K562 (cell line): ENCODE results near the gene AGPAT3. TPM values are rescaled to one million over a fixed set of nuclear protein-coding genes. Genes with fewer than 3 reads are reported as not detected.
A peak's percentile ranks its signal among the peaks of the same experiment; 100 is the strongest.

Source experiments
- E2F3 ChIP-seq: fragments of 250-450 bp; sonication (Bioruptor Pico); IDR thresholded peaks from 2 replicates; pipeline ENCODE4 v1.4.0; 2020; ENCODE audit warnings: mild to moderate bottlenecking
- HNRNPL ChIP-seq: fragments of 200-400 bp; formaldehyde crosslinking; IDR thresholded peaks from 2 replicates; pipeline ENCODE4 v1.6.1; 2017; ENCODE audit warnings: low read depth, mild to moderate bottlenecking, low read length
- IFI16 ChIP-seq: fragments of 250-450 bp; sonication (Bioruptor Pico); IDR thresholded peaks from 2 replicates; pipeline ENCODE4 v2.1.2; 2022; ENCODE audit warnings: mild to moderate bottlenecking, inconsistent platforms
- MYC ChIP-seq, 2 experiments: fragments of 250-450 bp in 1 of 2; sonication (Bioruptor Pico) in 1 of 2; IDR thresholded peaks; 2 replicates each; pipeline versions ENCODE4 v1.5.1 to v1.6.1; 2012 to 2021; ENCODE audit warnings: low read depth in 2 of 2, borderline replicate concordance in 1 of 2, improper control_type of control experiment in 1 of 2, low read length in 1 of 2, mild to moderate bottlenecking in 1 of 2, moderate library complexity in 1 of 2
- NFATC3 ChIP-seq: fragments of 450-650 bp; IDR thresholded peaks from 2 replicates; pipeline ENCODE4 v1.6.1; 2017; ENCODE audit warnings: mild to moderate bottlenecking
- PYGO2 ChIP-seq: fragments of 450-650 bp; IDR thresholded peaks from 2 replicates; pipeline ENCODE4 v1.6.1; 2016; ENCODE audit warnings: mild to moderate bottlenecking, missing genetic modification characterization, moderate library complexity, missing compliant biosample characterization
- RBM25 ChIP-seq: fragments of 200-400 bp; formaldehyde crosslinking; IDR thresholded peaks from 2 replicates; pipeline ENCODE4 v1.6.1; 2018; ENCODE audit warnings: low read length, low read depth, moderate library complexity; ENCODE audit not compliant: severe bottlenecking
- RCOR1 ChIP-seq, 2 experiments: IDR thresholded peaks; 2 replicates each; pipeline ENCODE4 v1.6.1; 2012; ENCODE audit warnings: low read depth in 2 of 2, low read length in 2 of 2, borderline replicate concordance in 1 of 2, improper control_type of control experiment in 1 of 2
- SMAD3 ChIP-seq: fragments of 450-650 bp; formaldehyde crosslinking; conservative IDR thresholded peaks from 2 replicates; pipeline ENCODE4 v1.4.0; 2020; ENCODE audit warnings: mild to moderate bottlenecking
- STAT5A ChIP-seq: IDR thresholded peaks from 2 replicates; pipeline ENCODE4 v1.6.1; 2012; ENCODE audit warnings: low read length, inconsistent platforms, borderline replicate concordance
- TCF3 ChIP-seq: sonication (generic); formaldehyde crosslinking; IDR thresholded peaks from 2 replicates; pipeline ENCODE4 v1.4.0; 2020; ENCODE audit warnings: mild to moderate bottlenecking, missing genetic modification reagents
- YY1 ChIP-seq, 3 experiments: IDR thresholded peaks; 2 replicates each; pipeline ENCODE4 v1.6.1; 2011; ENCODE audit warnings: low read length in 2 of 3, mild to moderate bottlenecking in 2 of 3, moderate library complexity in 2 of 3, borderline replicate concordance in 1 of 3, control low read depth in 1 of 3, low read depth in 1 of 3; ENCODE audit not compliant: insufficient read depth in 3 of 3, insufficient replicate concordance in 2 of 3, control insufficient read depth in 1 of 3, insufficient read length in 1 of 3; ENCODE audit errors: extremely low read depth in 1 of 3
- ZBTB17 ChIP-seq: fragments of 450-650 bp; formaldehyde crosslinking; IDR thresholded peaks from 2 replicates; pipeline ENCODE4 v1.4.0; 2020; ENCODE audit warnings: mild to moderate bottlenecking
- ZC3H11A ChIP-seq: IDR thresholded peaks from 2 replicates; pipeline ENCODE4 v1.6.1; 2012; ENCODE audit warnings: low read depth, low read length, improper control_type of control experiment
- ZNF140 ChIP-seq: fragments of 250-450 bp; sonication (Bioruptor Pico); IDR thresholded peaks from 2 replicates; pipeline ENCODE4 v1.8.0; 2021; ENCODE audit warnings: moderate library complexity, mild to moderate bottlenecking, inconsistent platforms
- ZNF41 ChIP-seq: fragments of 250-450 bp; sonication (Bioruptor Pico); conservative IDR thresholded peaks from 2 replicates; pipeline ENCODE4 v1.4.0; 2020; ENCODE audit warnings: mild to moderate bottlenecking
- ZNF583 ChIP-seq: fragments of 250-450 bp; sonication (Bioruptor Pico); IDR thresholded peaks from 2 replicates; pipeline ENCODE4 v1.4.0; 2020
- ZNF644 ChIP-seq: fragments of 200-800 bp; sonication (Bioruptor generic); IDR thresholded peaks from 2 replicates; pipeline ENCODE4 v1.6.1; 2016; ENCODE audit warnings: low read depth, missing genetic modification characterization, missing compliant biosample characterization
- polyA plus RNA-seq, 8 experiments: library from polyadenylated mRNA; depleted of rRNA in 4 of 8; stranded (reverse) in 5 of 8; unstranded in 3 of 8; fragments of >200 nt; fragmentation: Nextera tagmentation in 2 of 8; fragmentation: Illumina TruSeq in 1 of 8; extraction: Ambion mirVana in 2 of 8; extraction: Trizol in 1 of 8; gene quantifications; 2 replicates each; pipeline versions ENCODE4 v1.2.1 to v1.2.3, GENCODE V29; 2011 to 2014; ENCODE audit warnings: inconsistent platforms in 1 of 8, missing spikeins in 1 of 8
- total RNA-seq, 7 experiments: library from RNA; depleted of rRNA in 6 of 7; stranded (reverse); fragments of >200 nt in 6 of 7; fragmentation: Illumina TruSeq in 2 of 7; extraction: Trizol in 2 of 7; gene quantifications; 2 replicates each; pipeline versions ENCODE4 v1.2.1 to v1.2.3, GENCODE V29; 2011 to 2021; ENCODE audit warnings: low replicate concordance in 1 of 7
- TF ChIP-seq, protein P1 (sequence below): sonication (generic); formaldehyde crosslinking; IDR thresholded peaks from 2 replicates; pipeline ENCODE4 v1.8.1; 2023; ENCODE audit warnings: mild to moderate bottlenecking, missing genetic modification reagents
- TF ChIP-seq, protein P2 (sequence below): fragments of 200-800 bp; sonication (Bioruptor generic); IDR thresholded peaks from 2 replicates; pipeline ENCODE4 v1.6.1; 2017; ENCODE audit warnings: missing genetic modification characterization, missing compliant biosample characterization
- TF ChIP-seq, protein P3 (sequence below): fragments of 450-650 bp; IDR thresholded peaks from 2 replicates; pipeline ENCODE4 v1.6.1; 2016; ENCODE audit warnings: missing biosample characterization, missing genetic modification characterization
- TF ChIP-seq, protein P4 (sequence below): fragments of 250-450 bp; sonication (Bioruptor Pico); IDR thresholded peaks from 2 replicates; pipeline ENCODE4 v1.5.0; 2021

Gene AGPAT3
- total and polyA plus RNA-seq, 9 of the 15 experiments (the other 6 are each of a cell fraction or from before 2014, with no cell fraction given) = 1.5 to 88.4 (median 35.7) TPM

DNA sequence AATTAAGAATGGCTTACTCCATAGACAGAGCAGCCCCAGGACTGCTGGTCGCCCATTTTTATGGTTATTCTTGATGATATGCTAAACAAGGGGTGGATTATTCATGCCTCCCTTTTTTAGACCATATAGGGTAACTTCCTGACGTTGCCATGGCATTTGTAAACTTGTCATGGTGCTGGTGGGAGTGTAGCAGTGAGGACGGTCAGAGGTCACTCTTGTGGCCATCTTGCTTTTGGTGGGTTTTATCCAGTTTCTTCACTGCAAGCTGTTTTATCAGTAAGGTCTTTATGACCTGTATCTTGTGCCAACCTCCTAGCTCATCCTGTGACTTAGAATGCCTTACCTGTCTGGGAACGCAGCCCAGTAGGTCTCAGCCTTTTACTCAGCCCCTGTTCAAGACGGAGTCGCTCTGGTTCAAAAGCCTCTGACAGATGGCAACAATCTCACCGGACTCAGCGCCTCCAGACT lies 5.2 kb upstream of the AGPAT3 start (continued):
- TF ChIP-seq E2F3 (CRISPR knock-in tag) = peak; percentile 82
- 0 out of 4 replicates have a peak, but pooled peaks of 1 of the 2 experiments have one; percentile 6 for TF ChIP-seq RCOR1 (IDR thresholded peaks at IDR 0.05; ENCODE audit: borderline replicate concordance in 1 of 2, low read depth in 2 of 2, low read length in 2 of 2)
- 0 out of 2 replicates have a peak, but pooled peaks have one; percentile 25 for TF ChIP-seq SMAD3
- no peak for TF ChIP-seq NFATC3
- peak in 2 of 3 experiments; percentile 57 to 86 for TF ChIP-seq YY1 (IDR thresholded peaks at IDR 0.05; ENCODE audit: borderline replicate concordance in 1 of 3, control insufficient read depth in 1 of 3, extremely low read depth in 1 of 3, insufficient read depth in 3 of 3, insufficient read length in 1 of 3, insufficient replicate concordance in 2 of 3, low read depth in 1 of 3, low read length in 2 of 3)
- TF ChIP-seq ZBTB17 (CRISPR knock-in tag) = peak; percentile 56
- TF ChIP-seq TCF3 = 0 out of 2 replicates have a peak, but pooled peaks have one; percentile 13
- TF ChIP-seq ZNF41 (CRISPR knock-in tag) = peak; percentile 60; the same call in 1 of the 2 replicates
- TF ChIP-seq ZC3H11A = no peak
- TF ChIP-seq IFI16 (CRISPR knock-in tag) = 0 out of 2 replicates have a peak, but pooled peaks have one; percentile 25
- TF ChIP-seq HNRNPL = no peak
- no peak for TF ChIP-seq ZNF140 (CRISPR knock-in tag)
- TF ChIP-seq PYGO2 = peak; percentile 52; the same call in 1 of the 2 replicates
- TF ChIP-seq, protein P1, sequence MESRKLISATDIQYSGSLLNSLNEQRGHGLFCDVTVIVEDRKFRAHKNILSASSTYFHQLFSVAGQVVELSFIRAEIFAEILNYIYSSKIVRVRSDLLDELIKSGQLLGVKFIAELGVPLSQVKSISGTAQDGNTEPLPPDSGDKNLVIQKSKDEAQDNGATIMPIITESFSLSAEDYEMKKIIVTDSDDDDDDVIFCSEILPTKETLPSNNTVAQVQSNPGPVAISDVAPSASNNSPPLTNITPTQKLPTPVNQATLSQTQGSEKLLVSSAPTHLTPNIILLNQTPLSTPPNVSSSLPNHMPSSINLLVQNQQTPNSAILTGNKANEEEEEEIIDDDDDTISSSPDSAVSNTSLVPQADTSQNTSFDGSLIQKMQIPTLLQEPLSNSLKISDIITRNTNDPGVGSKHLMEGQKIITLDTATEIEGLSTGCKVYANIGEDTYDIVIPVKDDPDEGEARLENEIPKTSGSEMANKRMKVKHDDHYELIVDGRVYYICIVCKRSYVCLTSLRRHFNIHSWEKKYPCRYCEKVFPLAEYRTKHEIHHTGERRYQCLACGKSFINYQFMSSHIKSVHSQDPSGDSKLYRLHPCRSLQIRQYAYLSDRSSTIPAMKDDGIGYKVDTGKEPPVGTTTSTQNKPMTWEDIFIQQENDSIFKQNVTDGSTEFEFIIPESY = no peak
- TF ChIP-seq, protein P2, sequence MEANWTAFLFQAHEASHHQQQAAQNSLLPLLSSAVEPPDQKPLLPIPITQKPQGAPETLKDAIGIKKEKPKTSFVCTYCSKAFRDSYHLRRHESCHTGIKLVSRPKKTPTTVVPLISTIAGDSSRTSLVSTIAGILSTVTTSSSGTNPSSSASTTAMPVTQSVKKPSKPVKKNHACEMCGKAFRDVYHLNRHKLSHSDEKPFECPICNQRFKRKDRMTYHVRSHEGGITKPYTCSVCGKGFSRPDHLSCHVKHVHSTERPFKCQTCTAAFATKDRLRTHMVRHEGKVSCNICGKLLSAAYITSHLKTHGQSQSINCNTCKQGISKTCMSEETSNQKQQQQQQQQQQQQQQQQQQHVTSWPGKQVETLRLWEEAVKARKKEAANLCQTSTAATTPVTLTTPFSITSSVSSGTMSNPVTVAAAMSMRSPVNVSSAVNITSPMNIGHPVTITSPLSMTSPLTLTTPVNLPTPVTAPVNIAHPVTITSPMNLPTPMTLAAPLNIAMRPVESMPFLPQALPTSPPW = peak; percentile 26; the same call in 1 of the 2 replicates
- no peak; the same call in 1 of the 2 replicates for TF ChIP-seq MYC (IDR thresholded peaks at IDR 0.05; ENCODE audit: low read depth, low read length)
- TF ChIP-seq MYC (CRISPR knock-in tag; IDR thresholded peaks at IDR 0.05; ENCODE audit: borderline replicate concordance, low read depth) = 0 out of 2 replicates have a peak, but pooled peaks have one; percentile 31
- TF ChIP-seq, protein P3, sequence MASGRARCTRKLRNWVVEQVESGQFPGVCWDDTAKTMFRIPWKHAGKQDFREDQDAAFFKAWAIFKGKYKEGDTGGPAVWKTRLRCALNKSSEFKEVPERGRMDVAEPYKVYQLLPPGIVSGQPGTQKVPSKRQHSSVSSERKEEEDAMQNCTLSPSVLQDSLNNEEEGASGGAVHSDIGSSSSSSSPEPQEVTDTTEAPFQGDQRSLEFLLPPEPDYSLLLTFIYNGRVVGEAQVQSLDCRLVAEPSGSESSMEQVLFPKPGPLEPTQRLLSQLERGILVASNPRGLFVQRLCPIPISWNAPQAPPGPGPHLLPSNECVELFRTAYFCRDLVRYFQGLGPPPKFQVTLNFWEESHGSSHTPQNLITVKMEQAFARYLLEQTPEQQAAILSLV (tag) = peak; percentile 42; the same call in 1 of the 2 replicates
- TF ChIP-seq RBM25 = no peak
- TF ChIP-seq ZNF583 (CRISPR knock-in tag) = peak; percentile 87
- TF ChIP-seq ZNF644 (tag) = peak; percentile 81
- TF ChIP-seq STAT5A = no peak
- TF ChIP-seq, protein P4, sequence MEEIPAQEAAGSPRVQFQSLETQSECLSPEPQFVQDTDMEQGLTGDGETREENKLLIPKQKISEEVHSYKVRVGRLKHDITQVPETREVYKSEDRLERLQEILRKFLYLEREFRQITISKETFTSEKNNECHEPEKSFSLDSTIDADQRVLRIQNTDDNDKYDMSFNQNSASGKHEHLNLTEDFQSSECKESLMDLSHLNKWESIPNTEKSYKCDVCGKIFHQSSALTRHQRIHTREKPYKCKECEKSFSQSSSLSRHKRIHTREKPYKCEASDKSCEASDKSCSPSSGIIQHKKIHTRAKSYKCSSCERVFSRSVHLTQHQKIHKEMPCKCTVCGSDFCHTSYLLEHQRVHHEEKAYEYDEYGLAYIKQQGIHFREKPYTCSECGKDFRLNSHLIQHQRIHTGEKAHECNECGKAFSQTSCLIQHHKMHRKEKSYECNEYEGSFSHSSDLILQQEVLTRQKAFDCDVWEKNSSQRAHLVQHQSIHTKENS (CRISPR knock-in tag) = no peak
